DOHH2 (cell line): ENCODE measurements around the gene SAP30L.

Experiments used
- H3F3A ChIP-seq: fragments of 200-600 bp; sonication (generic), shearing (Covaris generic); 2 replicates; pipeline ENCODE4 v1.6.0; 2016; ENCODE audit warnings: antibody characterized with exemption, mild to moderate bottlenecking; ENCODE audit not compliant: control insufficient read depth, insufficient read depth
- H3K27ac ChIP-seq: fragments of 200-600 bp; sonication (generic); 2 replicates; pipeline ENCODE4 v1.5.1; 2014; ENCODE audit warnings: low read depth, mild to moderate bottlenecking, low read length, moderate library complexity
- H3K27me3 ChIP-seq: fragments of 200-600 bp; sonication (generic); 2 replicates; pipeline ENCODE4 v1.6.1; 2014; ENCODE audit warnings: mild to moderate bottlenecking, low read length, mixed read lengths; ENCODE audit not compliant: control insufficient read depth
- H3K36me3 ChIP-seq: fragments of 200-600 bp; sonication (generic); 2 replicates; pipeline ENCODE4 v1.6.1; 2014; ENCODE audit warnings: mild to moderate bottlenecking, low read length, moderate library complexity, mixed read lengths; ENCODE audit not compliant: control insufficient read depth
- H3K4me1 ChIP-seq: fragments of 200-600 bp; sonication (generic); 2 replicates; pipeline ENCODE4 v1.6.1; 2014; ENCODE audit warnings: mild to moderate bottlenecking, low read length, mixed read lengths; ENCODE audit not compliant: control insufficient read depth
- H3K4me2 ChIP-seq: fragments of 200-600 bp; sonication (generic); 2 replicates; pipeline ENCODE4 v1.6.0; 2014; ENCODE audit warnings: mild to moderate bottlenecking, low read length, moderate library complexity
- H3K4me3 ChIP-seq: fragments of 200-600 bp; sonication (generic); 2 replicates; pipeline ENCODE4 v1.5.1; 2014; ENCODE audit warnings: mild to moderate bottlenecking, low read length, mixed read lengths
- H3K79me2 ChIP-seq: fragments of 200-600 bp; sonication (generic); 2 replicates; pipeline ENCODE4 v1.6.1; 2014; ENCODE audit warnings: mild to moderate bottlenecking, low read length, mixed read lengths; ENCODE audit not compliant: control insufficient read depth
- H3K9me2 ChIP-seq: fragments of 200-600 bp; sonication (generic); replicated peaks from 2 replicates; pipeline ENCODE4 v1.6.1; 2014; ENCODE audit warnings: mild to moderate bottlenecking, low read length, mixed read lengths; ENCODE audit not compliant: control insufficient read depth
- H3K9me3 ChIP-seq: fragments of 200-600 bp; sonication (generic); 2 replicates; pipeline ENCODE4 v1.6.1; 2014; ENCODE audit warnings: antibody characterized with exemption, low read length, mixed read lengths; ENCODE audit not compliant: control insufficient read depth, insufficient read depth
- H4K20me1 ChIP-seq: fragments of 200-600 bp; sonication (generic); 2 replicates; pipeline ENCODE4 v1.6.0; 2014; ENCODE audit warnings: low read depth, mild to moderate bottlenecking, antibody characterized with exemption, low read length, moderate library complexity; ENCODE audit not compliant: control insufficient read depth, insufficient read depth
- CTCF ChIP-seq: fragments of 200-600 bp; sonication (generic); IDR thresholded peaks from one replicate; pipeline ENCODE4 v1.5.1; 2014; ENCODE audit warnings: antibody characterized with exemption, mild to moderate bottlenecking, low read depth, low read length; ENCODE audit not compliant: poor library complexity, severe bottlenecking
- EZH2phosphoT487 ChIP-seq: fragments of 200-600 bp; sonication (generic); IDR thresholded peaks from 2 replicates; pipeline ENCODE4 v1.6.1; 2017; ENCODE audit warnings: borderline replicate concordance, mild to moderate bottlenecking, antibody characterized with exemption, low read length, moderate library complexity, mixed read lengths

The SAP30L gene

GRCh38 chr5:154459015-154459414 lies 13.2 kb downstream of the SAP30L start:
- Histone ChIP-seq H3K36me3 (peaks cover 32% of the 10 kb centered on the region), H3K9me2 (no peaks in the 10 kb centered on the region), H3F3A (no peaks in the 10 kb centered on the region), H3K27ac (no peak overlapping the region), H3K9me3 (no peaks in the 10 kb centered on the region), H3K79me2 (no peaks in the 10 kb centered on the region), H4K20me1 (no peaks in the 10 kb centered on the region), H3K4me1 (peaks cover 12% of the 10 kb centered on the region), H3K4me3 (no peak overlapping the region), H3K4me2 (no peak overlapping the region), H3K27me3 (no peaks in the 10 kb centered on the region)
- TF ChIP-seq CTCF (no peak), EZH2phosphoT487 (no peak)

GRCh38 chr5:154460172-154460571 lies 14.4 kb downstream of the SAP30L start:
- Histone ChIP-seq H3K9me3 (no peaks in the 10 kb centered on the region), H3K27ac (no peak overlapping the region), H3K27me3 (no peaks in the 10 kb centered on the region), H4K20me1 (no peaks in the 10 kb centered on the region), H3K36me3 (peaks cover 24% of the 10 kb centered on the region), H3K4me2 (no peak overlapping the region), H3F3A (no peaks in the 10 kb centered on the region), H3K4me3 (no peak overlapping the region), H3K4me1 (peaks cover 12% of the 10 kb centered on the region), H3K9me2 (no peaks in the 10 kb centered on the region), H3K79me2 (no peaks in the 10 kb centered on the region)
- TF ChIP-seq EZH2phosphoT487: no peak
- TF ChIP-seq CTCF: no peak

- peaks cover 12% of the 10 kb centered on the region for H3K4me1 ChIP-seq
- H3K79me2 ChIP-seq: no peaks in the 10 kb centered on the region
- no peak overlapping the region for H3K4me3 ChIP-seq
- H3K27ac ChIP-seq: no peak overlapping the region
- H4K20me1 ChIP-seq: no peaks in the 10 kb centered on the region
- TF ChIP-seq CTCF (no peak), EZH2phosphoT487 (no peak)
- peaks cover 11% of the 10 kb centered on the region for H3K36me3 ChIP-seq
- no peak overlapping the region for H3K4me2 ChIP-seq
- H3K27me3 ChIP-seq: 0 out of 2 replicates have a peak, but pooled peaks cover 3% of the 10 kb centered on the region
- H3F3A ChIP-seq: no peaks in the 10 kb centered on the region
- no peaks in the 10 kb centered on the region for H3K9me3 ChIP-seq
- no peaks in the 10 kb centered on the region for H3K9me2 ChIP-seq
These were observed 15.7 kb downstream of the SAP30L start for GRCh38 chr5:154461531-154461930.

GRCh38 chr5:154464438-154464837 lies 18.6 kb downstream of the SAP30L start:
- Histone ChIP-seq H3K27me3 (0 out of 2 replicates have a peak, but pooled peaks cover 3% of the 10 kb centered on the region), H3K4me1 (peaks cover 12% of the 10 kb centered on the region), H4K20me1 (no peaks in the 10 kb centered on the region), H3K9me2 (no peaks in the 10 kb centered on the region), H3K36me3 (no peaks in the 10 kb centered on the region), H3K4me2 (no peak overlapping the region), H3K4me3 (no peak overlapping the region), H3K79me2 (no peaks in the 10 kb centered on the region), H3F3A (no peaks in the 10 kb centered on the region), H3K9me3 (no peaks in the 10 kb centered on the region), H3K27ac (no peak overlapping the region)
- TF ChIP-seq CTCF (no peak), EZH2phosphoT487 (no peak)
